Caco-2 (cell line): ENCODE data around the gene DYRK2. TPM values are rescaled to one million over a fixed set of nuclear protein-coding genes. Genes with fewer than 3 reads are reported as not detected.
"Not testable (repeated sequence)": the region's sequence is repeated elsewhere in the genome, so short reads cannot be mapped to it uniquely, and the experiment has no call there.

ENCODE experiments used
- BruUV-seq: library from RNA; stranded (reverse); fragments of 400-500 nt; replicated peaks from 2 replicates; lab custom pipeline; 2021; lab: Mats Ljungman, UMichigan
- CTCF ChIA-PET: fragments of 300-600 bp; sonication (Branson Sonifier 250); formaldehyde crosslinking; loops from one replicate; lab custom pipeline; 2022; ENCODE audit warnings: antibody characterized with exemption; lab: Charles Lee
- POLR2A ChIA-PET: fragments of 300-600 bp; sonication (Branson Sonifier 250); formaldehyde crosslinking; loops from one replicate; lab custom pipeline; 2022; ENCODE audit warnings: antibody characterized with exemption; lab: Charles Lee
- DNase-seq, 2 experiments: peaks; one replicate each; pipeline versions ENCODE4 v3.0.0 to v3.0.0-alpha.2; 2020 to 2022
- H3K27me3 ChIP-seq: replicated peaks from 2 replicates; pipeline ENCODE4 v1.6.0; 2011; ENCODE audit warnings: low read length; ENCODE audit not compliant: control insufficient read depth, insufficient read depth
- H3K36me3 ChIP-seq: 2 replicates; pipeline ENCODE4 v1.5.1; 2011; ENCODE audit warnings: low read length; ENCODE audit not compliant: control insufficient read depth, insufficient read depth
- H3K4me1 ChIP-seq: fragments of 250-450 bp; sonication (Bioruptor Pico); 2 replicates; pipeline ENCODE4 v1.5.1; 2020; ENCODE audit warnings: mild to moderate bottlenecking
- H3K4me3 ChIP-seq: 2 replicates; pipeline ENCODE4 v1.5.1; 2011; ENCODE audit warnings: low read depth, mild to moderate bottlenecking, control low read depth, low read length
- H3K9me3 ChIP-seq: fragments of 250-450 bp; sonication (Bioruptor Pico); 2 replicates; pipeline ENCODE4 v1.5.1; 2020; ENCODE audit warnings: mild to moderate bottlenecking, moderate library complexity
- H3K27ac Mint-ChIP-seq: one replicate; pipeline ENCODE4 v1.8.0; 2022; ENCODE audit warnings: mixed read lengths; ENCODE audit not compliant: unreplicated experiment
- H3K27me3 Mint-ChIP-seq: one replicate; pipeline ENCODE4 v1.8.0; 2022; ENCODE audit warnings: mixed read lengths; ENCODE audit not compliant: insufficient read depth, unreplicated experiment
- H3K36me3 Mint-ChIP-seq: one replicate; pipeline ENCODE4 v1.8.0; 2022; ENCODE audit warnings: mild to moderate bottlenecking, mixed read lengths; ENCODE audit not compliant: insufficient read depth, unreplicated experiment
- H3K4me1 Mint-ChIP-seq: one replicate; pipeline ENCODE4 v1.8.0; 2022; ENCODE audit warnings: low read depth, mixed read lengths; ENCODE audit not compliant: unreplicated experiment
- H3K4me3 Mint-ChIP-seq: one replicate; pipeline ENCODE4 v1.8.0; 2022; ENCODE audit warnings: mild to moderate bottlenecking, moderate library complexity, mixed read lengths; ENCODE audit not compliant: unreplicated experiment
- H3K9me3 Mint-ChIP-seq: one replicate; pipeline ENCODE4 v1.8.0; 2022; ENCODE audit warnings: mixed read lengths; ENCODE audit not compliant: unreplicated experiment
- CTCF ChIP-seq, 2 experiments: fragments of 200-600 bp in 1 of 2; IDR thresholded peaks; 1 replicate in 1 of 2; 2 replicates in 1 of 2; pipeline versions ENCODE4 v1.5.1 to v1.8.0; 2011 to 2022; ENCODE audit warnings: antibody characterized with exemption in 1 of 2, control low read depth in 1 of 2, inconsistent platforms in 1 of 2, low read depth in 1 of 2, low read length in 1 of 2, mild to moderate bottlenecking in 1 of 2, moderate library complexity in 1 of 2; ENCODE audit not compliant: insufficient read depth in 1 of 2, severe bottlenecking in 1 of 2, unreplicated experiment in 1 of 2
- intact Hi-C: fragments of 100-400 bp; cut with micrococcal nuclease; formaldehyde crosslinking; loops from one replicate; pipeline ENCODE4 v1.10.0; 2022; ENCODE audit not compliant: unreplicated experiment
- total RNA-seq: library from RNA; stranded (reverse); gene quantifications from 2 replicates; pipeline ENCODE4 v1.2.3, GENCODE V29; 2022

DYRK2 gene
- total RNA-seq, 1 experiment from 2014 or later, result 24.6 TPM

GRCh38 chr12:67671419-67671818, 22.9 kb downstream of the DYRK2 start:
- Mint-ChIP-seq H3K4me3 (no peak overlapping the region), H3K4me1 (no peaks in the 10 kb centered on the region), H3K9me3 (peaks cover 11% of the 10 kb centered on the region), H3K27me3 (no peaks in the 10 kb centered on the region), H3K27ac (no peak overlapping the region), H3K36me3 (peaks cover 4% of the 10 kb centered on the region)
- no peak overlapping the region for H3K4me3 ChIP-seq
- peaks cover 20% of the 10 kb centered on the region for H3K4me1 ChIP-seq
- ChIA-PET POLR2A (interaction anchor here (0.6 kb wide), 1 partner anchor 1138 kb away, joined by 3 read pairs; no protein-coding TSS in a partner anchor), CTCF (no interaction called here)
- H3K27me3 ChIP-seq, result no peaks in the 10 kb centered on the region
- peaks cover 17% of the 10 kb centered on the region for H3K9me3 ChIP-seq
- no TSS peak for BruUV-seq
- TF ChIP-seq CTCF (IDR thresholded peaks at IDR 0.05; ENCODE audit: insufficient read depth in 1 of 2, low read depth in 1 of 2, low read length in 1 of 2, severe bottlenecking in 1 of 2, unreplicated experiment in 1 of 2), result no peak
- intact Hi-C loops, result no loop called here
- peak in 1 of 2 experiments; percentile 10 for DNase-seq
- no peaks in the 10 kb centered on the region for H3K36me3 ChIP-seq

GRCh38 chr12:67671892-67672291, 23.3 kb downstream of the DYRK2 start:
- no peaks in the 10 kb centered on the region for H3K36me3 ChIP-seq
- no peak for DNase-seq
- Mint-ChIP-seq H3K36me3 (no peaks in the 10 kb centered on the region), H3K4me3 (no peak overlapping the region), H3K27ac (no peak overlapping the region), H3K4me1 (no peaks in the 10 kb centered on the region), H3K27me3 (no peaks in the 10 kb centered on the region), H3K9me3 (peaks cover 11% of the 10 kb centered on the region)
- H3K9me3 ChIP-seq, result peaks cover 17% of the 10 kb centered on the region
- H3K4me3 ChIP-seq, result no peak overlapping the region
- ChIA-PET POLR2A (no interaction called here), CTCF (no interaction called here)
- intact Hi-C loops, result no loop called here
- H3K27me3 ChIP-seq, result no peaks in the 10 kb centered on the region
- peaks cover 20% of the 10 kb centered on the region for H3K4me1 ChIP-seq
- no TSS peak for BruUV-seq
- TF ChIP-seq CTCF (IDR thresholded peaks at IDR 0.05; ENCODE audit: insufficient read depth in 1 of 2, low read depth in 1 of 2, low read length in 1 of 2, severe bottlenecking in 1 of 2, unreplicated experiment in 1 of 2), result no peak

- H3K9me3 Mint-ChIP-seq, result peaks cover 11% of the 10 kb centered on the region
- H3K4me1 Mint-ChIP-seq, H3K27ac Mint-ChIP-seq, DNase-seq, POLR2A ChIA-PET, BruUV-seq, H3K4me3 ChIP-seq, H3K36me3 Mint-ChIP-seq, intact Hi-C loops, H3K4me3 Mint-ChIP-seq, H3K27me3 Mint-ChIP-seq, CTCF ChIA-PET, H3K27me3 ChIP-seq, H3K36me3 ChIP-seq: not testable (repeated sequence)
- H3K4me1 ChIP-seq, result peaks cover 20% of the 10 kb centered on the region
- H3K9me3 ChIP-seq, result peaks cover 17% of the 10 kb centered on the region
Observed at GRCh38 chr12:67672507-67672906, 24.0 kb downstream of the DYRK2 start.

- H3K27me3 Mint-ChIP-seq, H3K4me1 Mint-ChIP-seq, H3K4me3 ChIP-seq, H3K36me3 ChIP-seq, CTCF ChIA-PET, H3K27me3 ChIP-seq, BruUV-seq, POLR2A ChIA-PET, H3K4me3 Mint-ChIP-seq, DNase-seq, H3K27ac Mint-ChIP-seq, intact Hi-C loops, H3K36me3 Mint-ChIP-seq: not testable (repeated sequence)
- Histone ChIP-seq H3K4me1 (peaks cover 20% of the 10 kb centered on the region), H3K9me3 (peaks cover 17% of the 10 kb centered on the region)
- peaks cover 11% of the 10 kb centered on the region for H3K9me3 Mint-ChIP-seq
Observed at GRCh38 chr12:67673509-67673908, 25.0 kb downstream of the DYRK2 start.
